Endothelial cell of umbilical vein (primary cell): ENCODE results near the gene ANKH. TPM values are rescaled to one million over a fixed set of nuclear protein-coding genes. Genes with fewer than 3 reads are reported as not detected.

ENCODE experiments used
- BruUV-seq: library from RNA; stranded (reverse); fragments of 400-500 nt; replicated peaks from 2 replicates; lab custom pipeline; 2021; lab: Mats Ljungman, UMichigan
- CTCF ChIA-PET: fragments of 300-600, 350-600 bp; sonication (Branson Sonifier 250); formaldehyde crosslinking; loops from one replicate; lab custom pipeline; 2021; ENCODE audit warnings: antibody characterized with exemption, inconsistent platforms; lab: Charles Lee
- POLR2A ChIA-PET: fragments of 300-600, 350-600 bp; sonication (Branson Sonifier 250); formaldehyde crosslinking; loops from one replicate; lab custom pipeline; 2021; ENCODE audit warnings: antibody characterized with exemption, inconsistent platforms; lab: Charles Lee
- DNase-seq: peaks from one replicate; pipeline ENCODE4 v3.0.0-alpha.2; 2011; ENCODE audit warnings: low read depth, low spot score
- FAIRE-seq: peaks from 2 replicates; lab custom pipeline; 2011; peaks lifted over from hg19 to GRCh38; lab: Jason Lieb, UNC
- H2AFZ ChIP-seq: 2 replicates; pipeline ENCODE4 v1.6.0; 2012; ENCODE audit warnings: low read depth, low read length, control low read depth, inconsistent platforms
- H3K27ac ChIP-seq: 2 replicates; pipeline ENCODE4 v1.5.1; 2011; ENCODE audit warnings: low read depth, mild to moderate bottlenecking, control low read depth, low read length, moderate library complexity; ENCODE audit not compliant: insufficient read depth
- H3K27me3 ChIP-seq, 2 experiments: 2 replicates each; pipeline versions ENCODE4 v1.6.0 to v1.6.1; 2011; ENCODE audit warnings: low read length in 2 of 2, mixed read lengths in 1 of 2; ENCODE audit not compliant: control insufficient read depth in 2 of 2, insufficient read depth in 2 of 2
- H3K36me3 ChIP-seq, 2 experiments: 2 replicates in 1 of 2; 3 replicates in 1 of 2; pipeline ENCODE4 v1.5.1; 2011; ENCODE audit warnings: low read length in 2 of 2, mild to moderate bottlenecking in 1 of 2, moderate library complexity in 1 of 2; ENCODE audit not compliant: control insufficient read depth in 2 of 2, insufficient read depth in 2 of 2; ENCODE audit errors: extremely low read depth in 1 of 2
- H3K4me1 ChIP-seq: 3 replicates; pipeline ENCODE4 v1.5.1; 2011; ENCODE audit warnings: mild to moderate bottlenecking, low read length; ENCODE audit not compliant: control insufficient read depth, insufficient read depth; ENCODE audit errors: extremely low read depth
- H3K4me2 ChIP-seq: 2 replicates; pipeline ENCODE4 v1.6.1; 2011; ENCODE audit warnings: low read length, control low read depth, mixed read lengths; ENCODE audit not compliant: insufficient read depth
- H3K4me3 ChIP-seq, 3 experiments: fragments of 200-600 bp in 1 of 3; sonication (generic), shearing (Covaris generic) in 1 of 3; replicated peaks in 1 of 3; 2 replicates each; pipeline ENCODE4 v1.5.1; 2011 to 2016; ENCODE audit warnings: control low read depth in 3 of 3, low read length in 3 of 3, mild to moderate bottlenecking in 2 of 3, inconsistent platforms in 1 of 3, low read depth in 1 of 3, moderate library complexity in 1 of 3; ENCODE audit not compliant: insufficient read depth in 1 of 3
- H3K79me2 ChIP-seq: 2 replicates; pipeline ENCODE4 v1.6.0; 2012; ENCODE audit warnings: low read length, inconsistent platforms; ENCODE audit not compliant: control insufficient read depth, insufficient read depth
- H3K9ac ChIP-seq: replicated peaks from 2 replicates; pipeline ENCODE3; 2011; ENCODE audit warnings: low read length, control low read depth; ENCODE audit not compliant: insufficient read depth; ENCODE audit errors: extremely low read depth
- H3K9me1 ChIP-seq: replicated peaks from 3 replicates; pipeline ENCODE4 v1.6.0; 2011; ENCODE audit warnings: mild to moderate bottlenecking, low read length; ENCODE audit not compliant: control insufficient read depth, insufficient read depth; ENCODE audit errors: extremely low read depth
- H3K9me3 ChIP-seq: replicated peaks from 2 replicates; pipeline ENCODE4 v1.5.1; 2012; ENCODE audit warnings: low read length, inconsistent platforms; ENCODE audit not compliant: control insufficient read depth, insufficient read depth
- H4K20me1 ChIP-seq: replicated peaks from 2 replicates; pipeline ENCODE3; 2011; ENCODE audit warnings: mild to moderate bottlenecking, low read length; ENCODE audit not compliant: control insufficient read depth, insufficient read depth; ENCODE audit errors: extremely low read depth
- EZH2 ChIP-seq: IDR thresholded peaks from 2 replicates; pipeline ENCODE4 v1.6.1; 2012; ENCODE audit warnings: borderline replicate concordance, low read depth, mild to moderate bottlenecking, moderate library complexity, low read length, inconsistent platforms; ENCODE audit not compliant: severe bottlenecking
- FOS ChIP-seq: IDR thresholded peaks from 2 replicates; pipeline ENCODE4 v1.6.1; 2011; ENCODE audit warnings: mild to moderate bottlenecking, low read length, moderate library complexity, borderline replicate concordance; ENCODE audit not compliant: insufficient read depth
- GATA2 ChIP-seq: IDR thresholded peaks from 2 replicates; pipeline ENCODE4 v1.7.0; 2011; ENCODE audit warnings: low read depth, mild to moderate bottlenecking, moderate library complexity, mixed read lengths, low read length; ENCODE audit not compliant: insufficient read length, insufficient read depth
- JUN ChIP-seq: IDR thresholded peaks from 2 replicates; pipeline ENCODE4 v1.6.1; 2011; ENCODE audit warnings: borderline replicate concordance, low read depth; ENCODE audit not compliant: insufficient read length, insufficient read depth
- MYC ChIP-seq: IDR thresholded peaks from one replicate; pipeline ENCODE4 v1.6.1; 2011; ENCODE audit warnings: mild to moderate bottlenecking, low read depth, low read length
- POLR2A ChIP-seq: IDR thresholded peaks from 2 replicates; pipeline ENCODE4 v1.6.1; 2012; ENCODE audit warnings: low read depth, mild to moderate bottlenecking, control low read depth, low read length
- POLR2AphosphoS5 ChIP-seq: IDR thresholded peaks from 2 replicates; pipeline ENCODE4 v1.6.1; 2012; ENCODE audit warnings: low read depth, mild to moderate bottlenecking, control low read depth, low read length, moderate library complexity; ENCODE audit not compliant: insufficient read depth
- dilution Hi-C: fragments of 300-500 bp; cut with MboI; formaldehyde crosslinking; loops from one replicate; pipeline ENCODE4 v1.15.0; 2019; ENCODE audit warnings: low sequenced_read_pairs; ENCODE audit not compliant: extremely low pct_ligation_motif_present
- intact Hi-C: fragments of 100-400 bp; cut with micrococcal nuclease; formaldehyde crosslinking; loops from one replicate; pipeline ENCODE4 v1.10.0; 2022
- polyA plus RNA-seq, 4 experiments: library from polyadenylated mRNA; depleted of rRNA in 3 of 4; stranded (reverse) in 3 of 4; unstranded in 1 of 4; fragments of >200 nt; gene quantifications; 2 replicates each; pipeline versions ENCODE4 v1.2.1 to v1.2.3, GENCODE V29; 2011 to 2012; ENCODE audit warnings: missing spikeins in 1 of 4
- total RNA-seq: library from RNA; stranded (reverse); gene quantifications from 2 replicates; pipeline ENCODE4 v1.2.3, GENCODE V29; 2021
- TF ChIP-seq, protein P1 (sequence below), 2 donors: IDR thresholded peaks; 1 replicate in 1 of 2; 2 replicates in 1 of 2; pipeline ENCODE4 v1.5.1; 2011; ENCODE audit warnings: low read length in 2 of 2, mild to moderate bottlenecking in 2 of 2, moderate library complexity in 2 of 2, control low read depth in 1 of 2, inconsistent platforms in 1 of 2, low read depth in 1 of 2; ENCODE audit not compliant: insufficient read depth in 1 of 2; ENCODE audit errors: extremely low read depth in 1 of 2
- TF ChIP-seq, protein P2 (sequence below): IDR thresholded peaks from 2 replicates; pipeline ENCODE4 v1.6.1; 2011; ENCODE audit not compliant: insufficient read depth, insufficient read length

ANKH gene
- total and polyA plus RNA-seq, 2 donors (not counting 3 experiments of a cell fraction or from before 2014, with no cell fraction given): 12.7 to 31.4 TPM

DNA sequence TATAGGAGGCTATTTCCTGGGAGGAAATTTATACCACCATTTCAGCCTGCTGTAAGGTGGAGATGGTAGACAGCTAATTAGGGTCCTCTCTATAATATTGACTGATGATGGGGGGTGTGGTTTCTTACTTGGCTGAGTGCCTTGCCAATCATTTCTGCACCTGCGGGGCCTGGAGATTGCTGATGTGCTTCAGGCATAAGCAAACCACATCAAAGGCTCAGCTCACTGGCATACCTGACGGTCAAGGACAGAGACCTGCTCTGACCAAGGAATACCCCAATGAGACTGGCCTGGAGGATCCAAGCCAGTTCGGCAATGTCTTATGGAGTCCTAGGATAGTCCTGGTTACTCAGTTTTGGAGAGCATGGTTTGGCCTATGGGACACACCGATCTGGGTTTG, 29.5 kb downstream of the ANKH start:
- H3K4me2 ChIP-seq: no peak overlapping the region
- ChIA-PET POLR2A (no interaction called here), CTCF (interaction anchor here (1.4 to 1.5 kb wide), 2 partner anchors 39 to 47 kb away, joined by 3 read pairs; no protein-coding TSS in a partner anchor)
- no peaks in the 10 kb centered on the region for H3K36me3 ChIP-seq
- H3K79me2 ChIP-seq: no peaks in the 10 kb centered on the region
- no peak overlapping the region for H3K4me3 ChIP-seq
- FAIRE-seq (no peak), DNase-seq (no peak)
- no peak overlapping the region for H3K27ac ChIP-seq
- no TSS peak for BruUV-seq
- TF ChIP-seq, protein P1, sequence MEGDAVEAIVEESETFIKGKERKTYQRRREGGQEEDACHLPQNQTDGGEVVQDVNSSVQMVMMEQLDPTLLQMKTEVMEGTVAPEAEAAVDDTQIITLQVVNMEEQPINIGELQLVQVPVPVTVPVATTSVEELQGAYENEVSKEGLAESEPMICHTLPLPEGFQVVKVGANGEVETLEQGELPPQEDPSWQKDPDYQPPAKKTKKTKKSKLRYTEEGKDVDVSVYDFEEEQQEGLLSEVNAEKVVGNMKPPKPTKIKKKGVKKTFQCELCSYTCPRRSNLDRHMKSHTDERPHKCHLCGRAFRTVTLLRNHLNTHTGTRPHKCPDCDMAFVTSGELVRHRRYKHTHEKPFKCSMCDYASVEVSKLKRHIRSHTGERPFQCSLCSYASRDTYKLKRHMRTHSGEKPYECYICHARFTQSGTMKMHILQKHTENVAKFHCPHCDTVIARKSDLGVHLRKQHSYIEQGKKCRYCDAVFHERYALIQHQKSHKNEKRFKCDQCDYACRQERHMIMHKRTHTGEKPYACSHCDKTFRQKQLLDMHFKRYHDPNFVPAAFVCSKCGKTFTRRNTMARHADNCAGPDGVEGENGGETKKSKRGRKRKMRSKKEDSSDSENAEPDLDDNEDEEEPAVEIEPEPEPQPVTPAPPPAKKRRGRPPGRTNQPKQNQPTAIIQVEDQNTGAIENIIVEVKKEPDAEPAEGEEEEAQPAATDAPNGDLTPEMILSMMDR (IDR thresholded peaks at IDR 0.05; ENCODE audit: extremely low read depth in 1 of 2, insufficient read depth in 1 of 2, low read depth in 1 of 2, low read length in 2 of 2): no peak
- TF ChIP-seq MYC: no peak
- TF ChIP-seq, protein P2, sequence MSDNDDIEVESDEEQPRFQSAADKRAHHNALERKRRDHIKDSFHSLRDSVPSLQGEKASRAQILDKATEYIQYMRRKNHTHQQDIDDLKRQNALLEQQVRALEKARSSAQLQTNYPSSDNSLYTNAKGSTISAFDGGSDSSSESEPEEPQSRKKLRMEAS: no peak
- TF ChIP-seq POLR2AphosphoS5: no peak
- no peaks in the 10 kb centered on the region for H4K20me1 ChIP-seq
- no peaks in the 10 kb centered on the region for H3K9me3 ChIP-seq
- no peak overlapping the region for H2AFZ ChIP-seq
- intact Hi-C loops: no loop called here
- dilution Hi-C loops: no loop called here
- no peaks in the 10 kb centered on the region for H3K9me1 ChIP-seq
- no peaks in the 10 kb centered on the region for H3K27me3 ChIP-seq
- H3K4me1 ChIP-seq: no peaks in the 10 kb centered on the region
- H3K9ac ChIP-seq: no peak overlapping the region

DNA sequence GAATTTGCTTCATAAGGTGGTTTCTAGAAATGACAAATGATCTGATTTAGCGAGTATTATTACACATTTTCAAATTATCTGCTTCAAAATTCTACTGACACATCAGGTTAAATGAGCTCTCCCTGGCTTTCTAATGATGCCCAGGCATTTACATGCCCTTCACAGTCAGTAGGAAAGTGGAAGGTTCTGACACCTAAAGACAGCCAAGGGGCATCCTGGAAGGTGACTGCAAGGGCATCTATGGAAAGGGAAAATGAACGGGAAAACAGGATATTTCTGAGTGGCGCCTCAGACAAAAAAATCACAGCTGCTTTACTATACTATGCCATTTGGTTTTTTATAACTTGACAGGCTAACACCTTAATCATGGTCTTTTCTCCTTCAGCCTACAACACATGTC, 31.0 kb downstream of the ANKH start:
- no peaks in the 10 kb centered on the region for H3K9me3 ChIP-seq
- no peak overlapping the region for H3K4me3 ChIP-seq
- BruUV-seq: no TSS peak
- no peak for TF ChIP-seq POLR2AphosphoS5
- TF ChIP-seq JUN: no peak
- TF ChIP-seq POLR2A: no peak
- no peak for TF ChIP-seq EZH2
- TF ChIP-seq GATA2: no peak
- no peak for TF ChIP-seq FOS
- no peak overlapping the region for H2AFZ ChIP-seq
- CTCF ChIA-PET: interaction anchor here (1.4 to 2.1 kb wide), 4 partner anchors 9 to 46 kb away, joined by 3 to 7 read pairs (median 4); no protein-coding TSS in a partner anchor
- POLR2A ChIA-PET: no interaction called here
- no peaks in the 10 kb centered on the region for H3K36me3 ChIP-seq
- no peaks in the 10 kb centered on the region for H3K27me3 ChIP-seq
- H3K27ac ChIP-seq: no peak overlapping the region
- H3K9ac ChIP-seq: no peak overlapping the region
- intact Hi-C loops (no loop called here), dilution Hi-C loops (no loop called here)
- no peaks in the 10 kb centered on the region for H3K79me2 ChIP-seq
- FAIRE-seq: no peak
- no peak overlapping the region for H3K4me2 ChIP-seq
- no peaks in the 10 kb centered on the region for H3K4me1 ChIP-seq
- no peaks in the 10 kb centered on the region for H4K20me1 ChIP-seq
- no peak for DNase-seq
- no peaks in the 10 kb centered on the region for H3K9me1 ChIP-seq
